CD4-positive, alpha-beta T cell treated with Interleukin-21 for 1 hour (primary cell): ENCODE data around the gene PIGV.

Source experiments
- DNase-seq: peaks from one replicate; pipeline ENCODE4 v3.0.0-alpha.2; 2020

Gene PIGV

DNA sequence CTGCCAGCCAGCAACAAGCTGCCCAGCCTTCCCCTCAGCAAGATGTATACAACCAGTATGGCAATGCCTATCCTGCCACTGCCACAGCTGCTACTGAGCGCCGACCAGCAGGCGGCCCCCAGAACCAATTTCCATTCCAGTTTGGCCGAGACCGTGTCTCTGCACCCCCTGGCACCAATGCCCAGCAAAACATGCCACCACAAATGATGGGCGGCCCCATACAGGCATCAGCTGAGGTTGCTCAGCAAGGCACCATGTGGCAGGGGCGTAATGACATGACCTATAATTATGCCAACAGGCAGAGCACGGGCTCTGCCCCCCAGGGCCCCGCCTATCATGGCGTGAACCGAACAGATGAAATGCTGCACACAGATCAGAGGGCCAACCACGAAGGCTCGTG is 13.3 kb upstream of the PIGV start:
- no peak for DNase-seq

DNA sequence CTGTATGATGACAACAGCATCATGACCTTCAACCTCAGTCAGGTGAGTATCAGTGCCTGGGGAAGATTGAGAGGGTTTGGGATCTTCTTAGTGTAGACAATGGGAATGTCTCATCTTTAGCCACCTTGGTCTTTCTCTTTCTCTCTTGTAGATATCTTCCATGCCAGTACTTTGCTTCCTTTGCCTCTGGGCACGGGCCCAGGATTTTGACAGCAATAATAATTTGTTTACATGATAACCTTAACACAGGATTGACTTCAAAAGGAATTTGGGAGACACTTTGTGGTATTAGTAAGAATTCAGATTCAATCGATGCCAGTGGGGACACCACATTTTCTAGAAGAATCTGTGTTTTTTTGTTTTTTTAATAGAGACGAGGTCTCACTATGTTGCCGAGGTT is 12.1 kb upstream of the PIGV start:
- no peak for DNase-seq

DNA sequence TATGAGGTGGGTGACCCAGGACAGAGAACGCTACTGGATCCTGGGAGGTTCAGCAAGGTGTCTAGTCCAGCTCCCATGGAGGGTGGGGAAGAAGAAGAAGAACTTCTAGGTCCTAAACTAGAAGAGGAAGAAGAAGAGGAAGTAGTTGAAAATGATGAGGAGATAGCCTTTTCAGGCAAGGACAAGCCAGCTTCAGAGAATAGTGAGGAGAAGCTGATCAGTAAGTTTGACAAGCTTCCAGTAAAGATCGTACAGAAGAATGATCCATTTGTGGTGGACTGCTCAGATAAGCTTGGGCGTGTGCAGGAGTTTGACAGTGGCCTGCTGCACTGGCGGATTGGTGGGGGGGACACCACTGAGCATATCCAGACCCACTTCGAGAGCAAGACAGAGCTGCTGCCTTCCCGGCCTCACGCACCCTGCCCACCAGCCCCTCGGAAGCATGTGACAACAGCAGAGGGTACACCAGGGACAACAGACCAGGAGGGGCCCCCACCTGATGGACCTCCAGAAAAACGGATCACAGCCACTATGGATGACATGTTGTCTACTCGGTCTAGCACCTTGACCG is 8.6 kb upstream of the PIGV start:
- DNase-seq = no peak

DNA sequence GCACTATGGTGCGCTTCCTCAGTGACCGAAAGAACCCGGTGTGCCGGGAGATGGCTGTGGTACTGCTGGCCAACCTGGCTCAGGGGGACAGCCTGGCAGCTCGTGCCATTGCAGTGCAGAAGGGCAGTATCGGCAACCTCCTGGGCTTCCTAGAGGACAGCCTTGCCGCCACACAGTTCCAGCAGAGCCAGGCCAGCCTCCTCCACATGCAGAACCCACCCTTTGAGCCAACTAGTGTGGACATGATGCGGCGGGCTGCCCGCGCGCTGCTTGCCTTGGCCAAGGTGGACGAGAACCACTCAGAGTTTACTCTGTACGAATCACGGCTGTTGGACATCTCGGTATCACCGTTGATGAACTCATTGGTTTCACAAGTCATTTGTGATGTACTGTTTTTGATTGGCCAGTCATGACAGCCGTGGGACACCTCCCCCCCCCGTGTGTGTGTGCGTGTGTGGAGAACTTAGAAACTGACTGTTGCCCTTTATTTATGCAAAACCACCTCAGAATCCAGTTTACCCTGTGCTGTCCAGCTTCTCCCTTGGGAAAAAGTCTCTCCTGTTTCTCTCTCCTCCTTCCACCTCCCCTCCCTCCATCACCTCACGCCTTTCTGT is 7.3 kb upstream of the PIGV start:
- DNase-seq = no peak

DNA sequence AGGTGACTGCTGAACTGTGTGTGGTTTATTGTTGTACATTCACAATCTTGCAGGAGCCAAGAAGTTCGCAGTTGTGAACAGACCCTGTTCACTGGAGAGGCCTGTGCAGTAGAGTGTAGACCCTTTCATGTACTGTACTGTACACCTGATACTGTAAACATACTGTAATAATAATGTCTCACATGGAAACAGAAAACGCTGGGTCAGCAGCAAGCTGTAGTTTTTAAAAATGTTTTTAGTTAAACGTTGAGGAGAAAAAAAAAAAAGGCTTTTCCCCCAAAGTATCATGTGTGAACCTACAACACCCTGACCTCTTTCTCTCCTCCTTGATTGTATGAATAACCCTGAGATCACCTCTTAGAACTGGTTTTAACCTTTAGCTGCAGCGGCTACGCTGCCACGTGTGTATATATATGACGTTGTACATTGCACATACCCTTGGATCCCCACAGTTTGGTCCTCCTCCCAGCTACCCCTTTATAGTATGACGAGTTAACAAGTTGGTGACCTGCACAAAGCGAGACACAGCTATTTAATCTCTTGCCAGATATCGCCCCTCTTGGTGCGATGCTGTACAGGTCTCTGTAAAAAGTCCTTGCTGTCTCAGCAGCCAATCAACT is 6.4 kb upstream of the PIGV start:
- no peak for DNase-seq

DNA sequence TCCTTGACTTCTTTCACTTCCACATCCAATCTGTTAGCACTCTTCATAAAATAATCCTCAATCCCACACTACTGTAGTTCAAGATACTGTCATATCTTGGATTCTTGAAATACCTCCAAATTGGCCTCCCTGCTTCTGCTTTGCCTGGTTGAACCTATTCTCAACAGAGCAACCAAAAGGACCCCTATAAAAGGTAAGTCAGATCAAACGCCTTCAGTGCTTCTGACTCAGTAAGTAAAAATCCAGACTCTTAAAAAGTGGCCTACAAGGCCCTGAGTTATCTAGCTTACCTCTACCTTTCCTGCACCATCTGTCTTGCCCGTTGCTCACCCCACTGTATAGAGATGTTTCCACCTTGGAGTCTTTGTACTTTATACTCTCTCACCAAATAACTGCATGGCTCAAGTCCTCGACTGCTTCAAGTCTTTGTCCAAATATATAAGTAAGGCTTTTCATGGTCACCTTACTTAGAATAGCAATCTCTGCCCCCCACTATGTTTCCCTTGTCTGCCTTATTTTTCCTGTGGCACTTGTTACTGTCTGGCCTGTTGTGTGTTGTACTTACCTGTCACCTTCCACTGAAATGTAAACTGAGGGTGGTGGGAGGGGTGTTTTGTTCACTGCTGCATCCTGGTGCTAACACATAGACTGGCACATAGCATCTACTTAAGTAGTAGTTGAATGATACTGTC is 5.1 kb upstream of the PIGV start:
- DNase-seq = no peak

DNA sequence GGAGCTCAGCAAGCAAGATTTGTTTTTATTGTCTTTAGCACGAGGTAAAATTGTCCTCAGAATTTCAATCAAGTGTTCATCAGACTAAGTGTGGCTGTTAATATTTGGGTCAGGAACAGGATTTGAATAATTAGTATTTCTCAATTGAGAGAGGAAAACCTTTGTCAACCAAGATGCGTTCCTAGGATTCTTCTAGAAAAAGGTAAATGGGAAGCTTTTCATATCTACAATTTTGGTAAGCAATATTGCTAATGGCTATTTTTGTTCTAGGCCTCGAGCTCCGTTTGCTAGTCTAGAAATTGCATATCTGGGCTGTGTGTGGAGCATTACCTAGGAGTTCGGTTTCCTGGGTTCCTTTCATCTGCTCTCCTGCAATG is 4.1 kb upstream of the PIGV start:
- DNase-seq = no peak

DNA sequence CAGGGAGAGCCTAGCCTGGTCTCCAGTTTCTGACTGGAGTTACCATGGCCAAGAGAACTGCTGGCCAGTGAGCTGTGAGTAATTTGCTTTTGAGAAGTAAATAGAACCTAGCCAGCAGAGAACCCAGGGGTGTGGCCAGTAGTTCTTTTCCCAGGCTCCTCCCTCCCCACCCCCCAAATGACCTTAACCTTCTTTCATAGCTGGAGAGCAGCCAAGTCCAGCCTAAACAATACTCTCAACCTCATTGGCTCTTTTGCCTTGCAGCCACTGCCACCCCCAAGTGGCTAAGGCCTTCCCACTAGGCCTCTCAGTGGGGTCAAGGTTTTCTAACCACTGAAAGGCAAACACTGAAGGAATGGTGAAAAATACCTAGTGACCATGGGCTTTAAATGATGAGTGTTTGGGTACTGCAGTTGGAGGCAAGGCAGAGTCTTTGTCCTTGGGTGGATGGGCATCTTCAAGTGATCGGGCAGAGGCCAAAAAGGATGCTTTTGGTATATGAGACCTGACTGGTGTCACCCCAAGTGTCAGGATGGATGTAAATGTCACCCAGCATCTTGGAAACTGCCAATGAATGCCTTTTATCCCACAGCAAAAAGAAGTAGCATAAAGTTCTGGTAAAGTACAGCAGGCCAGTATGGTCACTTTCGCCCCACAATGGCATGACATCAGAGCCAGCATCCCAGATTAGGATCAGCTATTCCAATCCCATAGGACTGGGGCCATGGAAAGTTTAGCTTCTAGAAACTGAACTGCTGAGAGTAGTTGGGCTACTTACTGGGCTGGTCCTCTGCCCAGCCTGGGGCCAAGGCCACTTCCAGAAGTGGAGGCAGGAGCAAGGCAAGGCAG is 3.5 kb upstream of the PIGV start:
- DNase-seq = no peak

DNA sequence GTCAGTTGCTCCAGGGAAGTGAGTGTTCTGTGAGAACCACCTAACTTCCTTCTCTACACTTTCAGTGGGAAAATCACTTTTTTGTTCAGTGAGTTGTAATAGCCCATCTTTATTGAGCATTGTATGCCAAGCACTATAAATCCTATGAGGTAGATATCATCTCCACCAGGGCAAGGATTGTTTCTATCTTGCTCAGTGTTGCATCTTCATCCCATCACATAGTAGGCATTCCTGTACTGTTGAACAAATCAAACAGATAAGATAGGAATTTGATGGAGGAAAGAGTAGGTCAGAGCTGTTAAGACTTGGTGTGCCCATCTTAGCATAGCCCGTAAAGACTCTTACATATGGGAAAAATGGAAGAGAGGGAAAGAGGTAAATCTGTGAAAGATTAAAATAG is 2.9 kb upstream of the PIGV start:
- no peak for DNase-seq

DNA sequence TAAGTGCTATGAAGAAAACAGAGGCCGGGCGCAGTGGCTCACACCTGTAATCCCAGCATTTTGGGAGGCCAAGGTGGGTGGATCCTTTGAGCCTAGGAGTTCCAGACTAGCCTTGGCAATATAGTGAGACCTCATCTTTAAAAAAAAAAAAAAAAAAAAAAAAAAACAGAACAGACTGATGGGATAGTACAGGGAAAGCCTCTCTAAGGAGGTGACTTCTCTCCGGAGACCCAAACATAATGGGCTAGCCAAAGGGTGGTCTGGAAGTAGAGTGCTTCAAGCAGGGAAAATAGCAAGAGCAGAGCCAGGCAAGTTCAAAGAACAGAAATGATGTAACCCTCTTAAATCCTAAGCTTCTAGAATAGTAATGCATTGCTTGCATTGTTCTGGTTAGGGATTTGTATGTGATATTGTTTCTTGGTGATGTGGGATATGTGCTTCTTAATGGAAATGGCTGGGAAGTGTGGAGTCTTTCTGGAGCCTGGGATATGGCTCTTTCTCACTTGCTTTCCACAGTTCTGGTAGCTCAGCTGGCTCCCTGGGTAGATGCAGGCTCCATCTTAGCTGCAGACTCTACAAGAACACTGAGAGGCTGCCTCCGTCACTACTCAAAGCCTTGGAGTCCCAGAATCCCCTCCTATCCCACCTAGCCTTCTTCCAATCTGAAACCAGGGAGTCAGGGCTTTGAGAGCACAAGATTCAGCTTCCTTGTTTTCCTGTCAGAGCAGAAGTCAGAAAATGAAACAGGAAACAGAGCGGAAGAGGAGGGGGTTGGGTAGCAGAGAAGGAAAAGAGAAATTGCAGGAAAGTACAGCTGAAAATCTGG is 1.9 kb upstream of the PIGV start:
- DNase-seq = peak; percentile 33

DNA sequence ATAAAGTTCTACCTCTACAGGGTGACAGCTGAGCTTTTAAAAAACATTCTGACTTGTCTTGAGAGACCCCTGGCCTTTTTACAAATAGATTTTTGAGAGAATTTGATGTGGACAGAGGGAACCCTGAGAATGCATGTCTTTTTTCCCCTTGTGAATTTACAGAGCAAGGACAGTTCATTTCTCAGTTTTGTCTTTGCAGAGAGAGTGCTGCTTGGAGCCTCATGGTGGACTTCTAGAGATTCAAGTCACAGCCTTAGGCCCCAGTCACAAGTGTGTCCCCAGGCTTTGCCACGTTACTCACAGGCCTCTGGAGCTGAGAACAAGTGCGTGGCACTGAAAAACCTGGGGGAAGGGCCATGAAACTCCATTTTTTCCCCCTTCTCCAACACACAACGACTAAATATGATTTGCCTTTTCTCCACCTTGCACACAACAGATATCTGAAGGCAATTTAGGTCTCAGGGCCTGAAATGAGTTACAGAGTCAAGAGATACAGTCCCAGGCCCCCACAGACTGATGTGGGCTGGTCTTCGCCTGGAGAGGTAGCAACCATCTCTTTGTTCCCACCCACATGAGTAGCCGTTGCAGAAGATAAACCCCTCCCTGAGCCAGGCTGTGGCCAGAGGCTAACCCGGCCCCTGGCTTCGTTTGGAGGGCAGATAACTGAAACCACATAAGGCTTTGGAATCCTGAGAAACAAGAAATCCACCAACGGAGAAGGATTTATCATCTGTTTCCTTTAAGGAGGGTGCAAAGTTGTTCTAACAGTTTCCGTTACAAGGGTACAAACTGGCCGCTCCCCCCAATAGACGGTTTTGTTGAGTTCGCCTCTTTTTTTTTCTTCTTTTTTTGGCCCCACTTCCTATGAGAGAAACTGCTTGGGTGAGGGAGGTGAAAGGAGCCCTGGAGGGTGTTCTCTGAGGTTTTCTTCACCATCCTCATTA is 1.0 kb upstream of the PIGV start:
- peak; percentile 23 for DNase-seq

DNA sequence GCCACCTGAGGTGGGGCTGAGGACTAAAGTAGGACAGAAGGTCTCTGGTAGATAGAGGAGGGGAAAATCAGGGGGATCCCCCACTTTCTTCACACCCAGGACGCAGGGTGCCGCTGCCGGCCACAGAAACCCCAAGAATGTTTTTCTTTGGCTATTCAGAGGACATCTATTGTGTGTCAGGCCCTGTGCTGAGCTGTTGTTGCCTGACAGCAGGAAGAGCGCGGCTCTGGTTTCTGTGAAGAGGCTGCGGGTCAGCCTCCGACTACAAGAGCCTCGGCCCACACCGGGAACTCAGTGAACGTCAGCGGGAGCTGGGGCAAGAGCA is 407 bp upstream of the PIGV start:
- DNase-seq = peak; percentile 89

DNA sequence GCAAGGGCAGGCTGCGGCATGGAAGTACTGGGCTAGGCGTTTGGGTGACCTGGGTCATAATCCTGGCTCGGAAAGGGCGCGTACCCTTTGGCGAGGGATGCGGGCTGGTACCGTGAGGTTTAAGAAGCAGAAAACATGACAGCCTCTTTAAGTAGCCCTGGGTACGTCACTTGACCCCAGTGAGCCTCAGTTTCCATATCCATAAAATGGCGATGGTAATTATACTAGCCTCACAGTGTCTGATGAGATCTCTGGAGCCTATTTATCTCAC is 700 bp downstream of the PIGV start:
- DNase-seq = no peak

DNA sequence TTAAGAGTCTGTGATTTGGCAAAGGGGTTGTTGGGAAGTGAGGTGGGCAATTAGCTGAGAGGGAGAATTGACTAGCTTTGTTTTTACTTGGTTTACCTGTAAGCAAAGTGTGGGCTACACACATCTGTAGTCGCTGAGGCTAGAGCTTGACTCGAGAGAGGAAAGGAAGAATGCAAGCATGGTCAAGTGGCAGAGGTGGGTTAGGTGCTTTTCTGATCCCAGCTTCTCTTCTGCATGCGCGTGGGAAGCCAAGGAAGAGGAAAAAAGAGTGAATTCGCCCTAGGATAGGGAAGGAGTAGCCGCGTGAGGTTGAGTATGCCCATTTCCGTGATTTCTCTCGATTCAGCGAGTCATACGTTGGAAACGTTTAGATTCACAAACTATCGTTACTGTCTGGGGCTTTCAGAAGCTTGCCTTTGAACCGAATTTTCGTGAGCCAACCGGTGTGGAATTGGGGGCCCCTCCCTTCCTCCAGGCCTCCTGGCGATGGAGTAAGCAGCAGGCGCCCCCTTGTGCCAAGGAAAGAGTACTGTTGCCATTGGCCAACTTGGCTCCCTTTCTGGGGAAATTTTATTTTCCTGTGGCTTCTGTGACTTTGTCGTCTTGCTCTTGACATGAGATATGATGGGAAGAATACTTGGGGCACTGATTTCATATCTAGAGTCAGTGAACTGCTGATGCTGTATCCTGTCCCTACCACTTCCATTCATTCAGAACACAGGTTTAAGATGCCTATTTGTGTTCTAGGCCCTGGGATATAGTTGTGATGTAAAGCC is 1.3 kb downstream of the PIGV start:
- peak; percentile 91 for DNase-seq

DNA sequence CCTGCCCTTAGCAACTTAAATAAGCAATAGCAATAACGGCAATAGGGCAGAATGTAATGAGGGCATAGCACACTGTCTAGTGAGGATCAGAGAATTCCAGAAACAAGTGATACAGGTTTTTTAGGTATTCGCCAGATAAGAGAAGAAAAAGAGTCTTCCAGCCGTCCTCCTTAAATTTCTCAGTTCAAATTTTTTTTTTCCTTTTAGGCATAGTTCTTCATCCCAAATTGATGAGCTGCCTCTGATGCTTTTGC is 1.8 kb downstream of the PIGV start:
- no peak for DNase-seq

DNA sequence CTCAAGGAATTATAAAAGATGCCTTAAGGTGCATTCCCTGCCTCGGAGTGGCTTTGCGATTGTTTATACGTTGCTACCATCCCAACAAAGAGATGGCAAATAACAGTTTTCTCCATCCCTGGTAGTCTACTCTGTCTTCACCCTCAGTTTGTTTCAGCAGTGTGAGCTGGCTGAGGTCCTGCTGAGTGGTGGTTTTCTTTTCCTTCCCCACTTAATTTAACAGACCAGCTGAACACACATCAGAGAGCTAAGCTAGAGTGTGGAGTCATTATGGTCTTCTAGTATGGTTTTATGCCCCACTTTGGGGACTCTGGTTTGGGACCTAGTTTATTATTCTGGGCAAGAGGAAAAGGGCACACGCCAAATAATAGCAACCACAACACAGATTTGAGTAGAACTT is 2.2 kb downstream of the PIGV start:
- DNase-seq = no peak

DNA sequence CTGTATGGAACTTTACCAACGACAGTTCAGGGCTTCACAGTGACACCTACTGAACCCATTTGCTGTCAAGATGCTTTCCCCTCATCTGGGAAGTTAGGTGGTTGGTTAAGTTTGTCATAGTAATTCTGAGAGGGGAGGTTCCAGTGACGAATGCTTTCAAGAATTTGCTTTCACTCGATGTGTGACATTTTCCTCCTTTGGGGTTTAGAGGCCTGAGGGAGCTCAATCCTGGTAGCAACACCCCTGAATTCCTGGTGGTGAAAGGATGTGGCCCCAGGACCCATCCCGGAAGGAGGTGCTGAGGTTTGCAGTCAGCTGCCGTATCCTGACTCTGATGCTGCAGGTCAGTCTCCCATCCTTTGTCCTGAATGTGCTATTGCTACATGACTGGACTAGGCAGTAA is 2.8 kb downstream of the PIGV start:
- DNase-seq = peak; percentile 28

DNA sequence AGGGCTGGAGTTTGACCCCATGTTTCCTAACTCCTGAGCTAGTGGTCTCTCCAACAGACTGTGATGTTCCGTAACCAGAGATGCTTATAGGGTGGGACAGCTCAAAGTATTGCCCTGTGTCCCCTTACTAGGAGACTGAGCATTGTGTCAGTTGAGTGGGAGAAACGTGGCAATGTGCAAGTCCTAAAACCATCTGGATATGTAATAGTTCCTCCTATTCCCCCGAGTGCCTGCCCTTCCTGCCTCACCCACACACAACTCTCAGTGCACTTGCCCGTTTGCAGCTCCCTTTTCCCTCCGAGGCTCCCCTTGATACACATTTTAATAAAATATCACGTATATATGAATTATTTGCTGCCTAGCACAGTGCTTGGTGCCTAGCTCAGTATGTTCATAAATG is 3.4 kb downstream of the PIGV start:
- no peak for DNase-seq

DNA sequence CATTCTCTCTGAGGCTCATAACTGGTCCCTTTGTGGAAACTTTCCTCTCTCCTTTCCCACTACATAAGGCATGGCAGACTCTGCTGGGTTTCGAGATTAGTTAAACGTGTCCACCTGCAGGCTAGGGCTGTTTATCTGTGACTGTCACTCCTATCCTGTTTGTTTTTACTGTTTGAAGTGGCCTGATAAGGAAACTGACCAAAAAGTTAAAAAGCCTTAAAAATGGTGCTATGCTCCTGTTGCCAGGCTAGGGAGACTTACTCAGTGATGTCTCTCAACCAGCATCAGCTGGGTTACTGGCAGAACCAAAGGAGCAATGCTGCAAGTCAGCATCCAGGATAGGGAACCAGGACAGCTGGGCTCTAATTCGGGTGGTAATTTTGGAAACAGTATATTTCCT is 3.9 kb downstream of the PIGV start:
- no peak for DNase-seq

DNA sequence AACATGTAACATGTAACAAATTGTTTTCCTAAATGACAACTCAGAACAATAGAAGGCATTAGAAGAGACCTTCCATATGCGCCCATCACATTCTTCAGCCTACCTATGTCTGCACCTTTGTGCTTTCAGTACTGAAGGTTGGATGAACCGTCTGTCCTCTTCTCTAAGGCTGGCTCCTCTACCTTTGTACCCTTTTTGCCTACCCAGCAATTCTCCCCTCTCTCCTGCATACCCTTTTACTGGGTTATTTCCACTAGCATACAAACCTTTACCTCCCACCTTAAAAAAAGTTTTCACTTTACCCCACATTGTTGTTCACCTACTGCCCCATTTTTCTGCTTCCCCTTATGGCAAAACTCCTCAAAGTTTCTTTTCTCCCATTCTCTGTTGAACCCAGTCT is 5.2 kb downstream of the PIGV start:
- no peak for DNase-seq

DNA sequence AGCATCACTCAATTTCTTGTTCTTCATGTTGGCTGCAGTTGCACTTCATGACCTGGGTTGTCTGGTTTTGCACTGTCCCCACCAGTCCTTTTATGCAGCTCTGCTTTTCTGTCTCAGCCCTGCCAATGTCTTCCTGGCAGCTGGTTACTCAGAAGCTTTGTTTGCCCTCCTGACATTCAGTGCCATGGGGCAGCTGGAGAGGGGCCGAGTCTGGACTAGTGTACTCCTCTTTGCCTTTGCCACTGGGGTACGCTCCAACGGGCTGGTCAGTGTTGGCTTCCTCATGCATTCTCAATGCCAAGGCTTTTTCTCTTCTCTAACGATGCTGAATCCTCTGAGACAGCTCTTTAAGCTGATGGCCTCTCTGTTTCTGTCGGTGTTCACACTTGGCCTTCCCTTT is 6.6 kb downstream of the PIGV start:
- DNase-seq = no peak
